A673 (cell line): Measurements from ENCODE around the gene GBX2. TPM values are rescaled to one million over a fixed set of nuclear protein-coding genes. Genes with fewer than 3 reads are reported as not detected.
A peak's percentile ranks its signal among the peaks of the same experiment; 100 is the strongest.

Source experiments
- BruUV-seq: library from RNA; stranded (reverse); fragments of 400-500 nt; replicated peaks from 2 replicates; lab custom pipeline; 2021; lab: Mats Ljungman, UMichigan
- CTCF ChIA-PET: fragments of 300-600 bp; sonication (Branson Sonifier 250); formaldehyde crosslinking; loops from one replicate; lab custom pipeline; 2022; ENCODE audit warnings: antibody characterized with exemption; lab: Charles Lee
- POLR2A ChIA-PET: fragments of 300-600 bp; sonication (Branson Sonifier 250); formaldehyde crosslinking; loops from one replicate; lab custom pipeline; 2022; ENCODE audit warnings: antibody characterized with exemption; ENCODE audit not compliant: low non-redundant PET; lab: Charles Lee
- DNase-seq: peaks from one replicate; pipeline ENCODE4 v3.0.0-alpha.2; 2015; ENCODE audit warnings: low spot score
- H3K27ac ChIP-seq: fragments of 200-600 bp; sonication (generic); 2 replicates; pipeline ENCODE4 v1.5.1; 2016; ENCODE audit warnings: mixed run types, low read depth, mild to moderate bottlenecking, mixed read lengths, antibody characterized with exemption, low read length; ENCODE audit not compliant: poor library complexity, severe bottlenecking
- H3K27me3 ChIP-seq: fragments of 200-600 bp; sonication (generic); replicated peaks from 2 replicates; pipeline ENCODE4 v1.6.1; 2017; ENCODE audit warnings: mixed run types, low read depth, mild to moderate bottlenecking, mixed read lengths, antibody characterized with exemption, low read length; ENCODE audit not compliant: insufficient read depth, poor library complexity
- H3K36me3 ChIP-seq: fragments of 200-600 bp; sonication (generic); 2 replicates; pipeline ENCODE4 v1.6.1; 2016; ENCODE audit warnings: mixed run types, mild to moderate bottlenecking, mixed read lengths, antibody characterized with exemption, low read length; ENCODE audit not compliant: insufficient read depth, poor library complexity, severe bottlenecking
- H3K4me1 ChIP-seq: fragments of 200-600 bp; sonication (generic); 2 replicates; pipeline ENCODE4 v1.6.1; 2017; ENCODE audit warnings: mixed run types, mild to moderate bottlenecking, mixed read lengths, antibody characterized with exemption, low read length; ENCODE audit not compliant: insufficient read depth, poor library complexity, severe bottlenecking
- H3K4me3 ChIP-seq: fragments of 200-600 bp; sonication (generic); 2 replicates; pipeline ENCODE4 v1.5.1; 2016; ENCODE audit warnings: low read depth, mixed run types, mild to moderate bottlenecking, mixed read lengths, low read length; ENCODE audit not compliant: poor library complexity, severe bottlenecking
- H3K9me3 ChIP-seq: fragments of 200-600 bp; sonication (generic); 2 replicates; pipeline ENCODE4 v1.6.1; 2016; ENCODE audit warnings: mixed run types, low read depth, mild to moderate bottlenecking, mixed read lengths, antibody characterized with exemption, low read length; ENCODE audit not compliant: poor library complexity, severe bottlenecking
- EZH2 ChIP-seq: fragments of 200-600 bp; sonication (generic); IDR thresholded peaks from 2 replicates; pipeline ENCODE4 v1.6.1; 2017; ENCODE audit warnings: borderline replicate concordance, low read depth, mild to moderate bottlenecking, mixed read lengths, antibody characterized with exemption, low read length; ENCODE audit not compliant: poor library complexity, severe bottlenecking
- intact Hi-C: fragments of 100-400 bp; cut with micrococcal nuclease; formaldehyde crosslinking; loops from one replicate; pipeline ENCODE4 v1.10.0; 2022; ENCODE audit not compliant: unreplicated experiment
- total RNA-seq: library from RNA; stranded (reverse); gene quantifications from 2 replicates; pipeline ENCODE4 v1.2.3, GENCODE V29; 2021
- TF ChIP-seq, protein P1 (sequence below): fragments of 300-800, 200-600 bp; sonication (generic); conservative IDR thresholded peaks from 2 replicates; pipeline ENCODE4 v1.5.1; 2017; ENCODE audit warnings: low read depth, mild to moderate bottlenecking, antibody characterized with exemption, low read length, moderate library complexity, mixed read lengths

The GBX2 gene
- total RNA-seq, 1 experiment from 2014 or later: not detected

GRCh38 chr2:236177604-236177966 is 9.4 kb upstream of the GBX2 start:
- Histone ChIP-seq H3K9me3 (no peaks in the 10 kb centered on the region), H3K27me3 (peaks cover 63% of the 10 kb centered on the region), H3K36me3 (no peaks in the 10 kb centered on the region), H3K4me3 (peak overlapping the region; percentile 39), H3K4me1 (peaks cover 24% of the 10 kb centered on the region), H3K27ac (no peak overlapping the region)
- TF ChIP-seq, protein P1, sequence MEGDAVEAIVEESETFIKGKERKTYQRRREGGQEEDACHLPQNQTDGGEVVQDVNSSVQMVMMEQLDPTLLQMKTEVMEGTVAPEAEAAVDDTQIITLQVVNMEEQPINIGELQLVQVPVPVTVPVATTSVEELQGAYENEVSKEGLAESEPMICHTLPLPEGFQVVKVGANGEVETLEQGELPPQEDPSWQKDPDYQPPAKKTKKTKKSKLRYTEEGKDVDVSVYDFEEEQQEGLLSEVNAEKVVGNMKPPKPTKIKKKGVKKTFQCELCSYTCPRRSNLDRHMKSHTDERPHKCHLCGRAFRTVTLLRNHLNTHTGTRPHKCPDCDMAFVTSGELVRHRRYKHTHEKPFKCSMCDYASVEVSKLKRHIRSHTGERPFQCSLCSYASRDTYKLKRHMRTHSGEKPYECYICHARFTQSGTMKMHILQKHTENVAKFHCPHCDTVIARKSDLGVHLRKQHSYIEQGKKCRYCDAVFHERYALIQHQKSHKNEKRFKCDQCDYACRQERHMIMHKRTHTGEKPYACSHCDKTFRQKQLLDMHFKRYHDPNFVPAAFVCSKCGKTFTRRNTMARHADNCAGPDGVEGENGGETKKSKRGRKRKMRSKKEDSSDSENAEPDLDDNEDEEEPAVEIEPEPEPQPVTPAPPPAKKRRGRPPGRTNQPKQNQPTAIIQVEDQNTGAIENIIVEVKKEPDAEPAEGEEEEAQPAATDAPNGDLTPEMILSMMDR: no peak
- no TSS peak for BruUV-seq
- DNase-seq: peak; percentile 90
- CTCF ChIA-PET: interaction anchor here (0.8 to 2.0 kb wide), 10 partner anchors 9 to 411 kb away, joined by 3 to 30 read pairs (median 4); partner anchors contain the start of gene GBX2
- POLR2A ChIA-PET: no interaction called here
- intact Hi-C loops: loop anchor here (5.0 kb wide), 3 partner anchors 90 to 385 kb away; no protein-coding TSS in a partner anchor

DNA sequence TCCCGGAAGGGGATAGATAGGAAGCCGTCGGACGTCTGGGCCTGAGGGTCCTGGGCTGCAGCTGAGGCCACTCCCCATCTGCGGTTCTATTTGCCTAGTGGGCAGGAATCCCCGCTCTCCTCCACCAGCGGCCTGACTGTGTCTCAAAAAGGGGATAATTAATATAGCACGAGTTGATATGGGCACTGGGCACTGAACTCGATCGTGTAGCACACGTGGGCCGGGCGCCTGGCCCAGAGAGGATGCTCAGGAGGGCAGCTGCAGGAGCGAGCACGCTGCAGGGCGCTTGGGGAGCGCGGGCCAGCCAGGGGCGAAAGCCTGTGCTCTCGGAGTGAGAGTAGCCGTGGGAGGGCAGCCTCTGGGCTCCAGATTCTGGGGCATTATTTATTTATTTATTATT is 8.8 kb upstream of the GBX2 start:
- H3K36me3 ChIP-seq: no peaks in the 10 kb centered on the region
- TF ChIP-seq EZH2: no peak
- TF ChIP-seq, protein P1: no peak
- no peak for DNase-seq
- H3K4me1 ChIP-seq: peaks cover 30% of the 10 kb centered on the region
- POLR2A ChIA-PET: no interaction called here
- H3K27ac ChIP-seq: no peak overlapping the region
- no peak overlapping the region for H3K4me3 ChIP-seq
- intact Hi-C loops: loop anchor here (5.0 kb wide), 3 partner anchors 90 to 385 kb away; no protein-coding TSS in a partner anchor
- CTCF ChIA-PET: interaction anchor here (1.0 to 2.0 kb wide), 4 partner anchors 11 to 411 kb away, joined by 3 to 30 read pairs (median 8); no protein-coding TSS in a partner anchor
- no TSS peak for BruUV-seq
- peaks cover 69% of the 10 kb centered on the region for H3K27me3 ChIP-seq
- no peaks in the 10 kb centered on the region for H3K9me3 ChIP-seq

GRCh38 chr2:236176417-236176816 is 8.2 kb upstream of the GBX2 start:
- peak; percentile 67 for DNase-seq
- ChIA-PET CTCF (no interaction called here), POLR2A (no interaction called here)
- Histone ChIP-seq H3K27me3 (peaks cover 75% of the 10 kb centered on the region), H3K27ac (no peak overlapping the region), H3K4me1 (peaks cover 35% of the 10 kb centered on the region), H3K36me3 (no peaks in the 10 kb centered on the region), H3K4me3 (no peak overlapping the region), H3K9me3 (no peaks in the 10 kb centered on the region)
- no TSS peak for BruUV-seq
- TF ChIP-seq, protein P1: peak; percentile 87
- TF ChIP-seq EZH2: no peak
- intact Hi-C loops: loop anchor here (5.0 kb wide), 3 partner anchors 89 to 384 kb away; no protein-coding TSS in a partner anchor
